Measurements from ENCODE around the gene UGP2. TPM values are rescaled to one million over a fixed set of nuclear protein-coding genes. Genes with fewer than 3 reads are reported as not detected.

Gene UGP2
- total and polyA plus RNA-seq, 2 donors (not counting 3 experiments of a cell fraction or from before 2014, with no cell fraction given) = 14.2 to 57.7 TPM

- POLR2A ChIA-PET = interaction anchor here (0.6 kb wide), 1 partner anchor 29 kb away, joined by 3 read pairs; no protein-coding TSS in a partner anchor
Observed at GRCh38 chr2:63843093-63843492, 1.4 kb downstream of the UGP2 start.

More at GRCh38 chr2:63843093-63843492, 1.4 kb downstream of the UGP2 start:
- TF ChIP-seq MAX (IDR thresholded peaks at IDR 0.05; ENCODE audit: insufficient read depth, insufficient read length) (no peak), CTCF (IDR thresholded peaks at IDR 0.05; ENCODE audit: extremely low read depth in 1 of 2, insufficient read depth in 1 of 2, low read depth in 1 of 2, low read length in 2 of 2) (no peak), EZH2 (IDR thresholded peaks at IDR 0.05; ENCODE audit: borderline replicate concordance, low read depth, low read length, severe bottlenecking) (no peak), GATA2 (IDR thresholded peaks at IDR 0.05; ENCODE audit: insufficient read depth, insufficient read length, low read depth, low read length) (no peak), FOS (IDR thresholded peaks at IDR 0.05; ENCODE audit: borderline replicate concordance, insufficient read depth, low read length) (no peak), MYC (IDR thresholded peaks at IDR 0.05; ENCODE audit: low read depth, low read length) (no peak), JUN (IDR thresholded peaks at IDR 0.05; ENCODE audit: borderline replicate concordance, insufficient read depth, insufficient read length, low read depth) (no peak), POLR2A (IDR thresholded peaks at IDR 0.05; ENCODE audit: low read depth, low read length) (no peak), POLR2AphosphoS5 (IDR thresholded peaks at IDR 0.05; ENCODE audit: insufficient read depth, low read depth, low read length) (no peak)
- Histone ChIP-seq H3K9me3 (replicated peaks; ENCODE audit: control insufficient read depth, insufficient read depth, low read length) (no peaks in the 10 kb centered on the region), H3K9me1 (replicated peaks; ENCODE audit: control insufficient read depth, extremely low read depth, insufficient read depth, low read length) (no peaks in the 10 kb centered on the region), H3K4me3 (replicated peaks in 1 of 3; ENCODE audit: insufficient read depth in 1 of 3, low read depth in 1 of 3, low read length in 3 of 3) (peak overlapping the region in 1 of 3 experiments; percentile 95), H3K4me1 (ENCODE audit: control insufficient read depth, extremely low read depth, insufficient read depth, low read length) (peaks cover 16% of the 10 kb centered on the region), H3K27me3 (ENCODE audit: control insufficient read depth in 2 of 2, insufficient read depth in 2 of 2, low read length in 2 of 2) (no peaks in the 10 kb centered on the region), H2AFZ (ENCODE audit: low read depth, low read length) (no peak overlapping the region), H3K4me2 (ENCODE audit: insufficient read depth, low read length) (peak overlapping the region; percentile 96), H3K79me2 (ENCODE audit: control insufficient read depth, insufficient read depth, low read length) (peaks cover 56% of the 10 kb centered on the region), H3K27ac (ENCODE audit: insufficient read depth, low read depth, low read length) (no peak overlapping the region), H3K36me3 (ENCODE audit: control insufficient read depth in 2 of 2, extremely low read depth in 1 of 2, insufficient read depth in 2 of 2, low read length in 2 of 2) (no peaks in the 10 kb centered on the region), H3K9ac (replicated peaks; ENCODE audit: extremely low read depth, insufficient read depth, low read length) (peak overlapping the region; percentile 92), H4K20me1 (replicated peaks; ENCODE audit: control insufficient read depth, extremely low read depth, insufficient read depth, low read length) (peaks cover 3% of the 10 kb centered on the region)
- BruUV-seq (replicated peaks) = no TSS peak
- CTCF ChIA-PET = interaction anchor here (0.8 to 3.6 kb wide), 5 partner anchors 14 to 152 kb away, joined by 3 to 44 read pairs (median 11); no protein-coding TSS in a partner anchor
- DNase-seq (ENCODE audit: low read depth, low spot score) = no peak
- intact Hi-C loops (cut with micrococcal nuclease) = no loop called here
- FAIRE-seq = no peak
- dilution Hi-C loops (cut with MboI; ENCODE audit: extremely low pct_ligation_motif_present, low sequenced_read_pairs) = no loop called here
